Coronary artery (tissue), 2 donors: ENCODE measurements around the gene LIMS1.

Experiments
- DNase-seq: peaks from one replicate; pipeline ENCODE4 v3.0.0-alpha.2; 2017; ENCODE audit warnings: low spot score
- H3K27ac ChIP-seq, 2 donors: fragments of 200-600 bp; sonication (generic); one replicate each; pipeline ENCODE4 v1.5.1; 2016 to 2019
- H3K4me3 ChIP-seq: fragments of 200-600 bp; sonication (generic); 2 replicates; pipeline ENCODE4 v1.5.1; 2016; ENCODE audit warnings: mild to moderate bottlenecking, moderate library complexity
- CTCF ChIP-seq: fragments of 200-600 bp; sonication (generic); IDR thresholded peaks from one replicate; pipeline ENCODE4 v1.5.1; 2019; ENCODE audit warnings: antibody characterized with exemption

The LIMS1 gene

GRCh38 chr2:108580050-108580449 lies 45.8 kb downstream of the LIMS1 start:
- peak overlapping the region in 1 of 2 donors; percentile 29 for H3K27ac ChIP-seq
- TF ChIP-seq CTCF: no peak
- DNase-seq: no peak

GRCh38 chr2:108583903-108584520 lies 49.7 kb downstream of the LIMS1 start:
- peak; percentile 57 for TF ChIP-seq CTCF
- H3K4me3 ChIP-seq: no peak overlapping the region
- no peak for DNase-seq
- H3K27ac ChIP-seq: no peak overlapping the region

More at GRCh38 chr2:108580050-108580449, 45.8 kb downstream of the LIMS1 start:
- no peak overlapping the region for H3K4me3 ChIP-seq

- no peak for DNase-seq
- TF ChIP-seq CTCF: no peak
- no peak overlapping the region for H3K27ac ChIP-seq
- H3K4me3 ChIP-seq: no peak overlapping the region
Measured at GRCh38 chr2:108585436-108585835, 51.2 kb downstream of the LIMS1 start.

- no peak for TF ChIP-seq CTCF
- H3K4me3 ChIP-seq: no peak overlapping the region
- DNase-seq: no peak
- peak overlapping the region; percentile 59 to 65 for H3K27ac ChIP-seq
Measured at GRCh38 chr2:108586116-108586515, 51.8 kb downstream of the LIMS1 start.

- Histone ChIP-seq H3K27ac (peak overlapping the region; percentile 59 to 65), H3K4me3 (no peak overlapping the region)
- no peak for DNase-seq
- TF ChIP-seq CTCF: no peak
Measured at GRCh38 chr2:108586631-108587030, 52.4 kb downstream of the LIMS1 start.

GRCh38 chr2:108587621-108588020 lies 53.4 kb downstream of the LIMS1 start:
- no peak for DNase-seq
- TF ChIP-seq CTCF: no peak
- H3K4me3 ChIP-seq: peak overlapping the region; percentile 10
- peak overlapping the region; percentile 59 to 65 for H3K27ac ChIP-seq

- H3K4me3 ChIP-seq: peak overlapping the region; percentile 40
- no peak for DNase-seq
- TF ChIP-seq CTCF: no peak
- H3K27ac ChIP-seq: peak overlapping the region; percentile 59 to 65
Measured at GRCh38 chr2:108588070-108588668, 53.9 kb downstream of the LIMS1 start.
